Measurements from ENCODE around the gene RTN4R. TPM values are rescaled to one million over a fixed set of nuclear protein-coding genes. Genes with fewer than 3 reads are reported as not detected.

The RTN4R gene
- polyA plus RNA-seq, 1 of the 3 experiments (the other 2 are of a cell fraction), result 0.23 TPM

DNA sequence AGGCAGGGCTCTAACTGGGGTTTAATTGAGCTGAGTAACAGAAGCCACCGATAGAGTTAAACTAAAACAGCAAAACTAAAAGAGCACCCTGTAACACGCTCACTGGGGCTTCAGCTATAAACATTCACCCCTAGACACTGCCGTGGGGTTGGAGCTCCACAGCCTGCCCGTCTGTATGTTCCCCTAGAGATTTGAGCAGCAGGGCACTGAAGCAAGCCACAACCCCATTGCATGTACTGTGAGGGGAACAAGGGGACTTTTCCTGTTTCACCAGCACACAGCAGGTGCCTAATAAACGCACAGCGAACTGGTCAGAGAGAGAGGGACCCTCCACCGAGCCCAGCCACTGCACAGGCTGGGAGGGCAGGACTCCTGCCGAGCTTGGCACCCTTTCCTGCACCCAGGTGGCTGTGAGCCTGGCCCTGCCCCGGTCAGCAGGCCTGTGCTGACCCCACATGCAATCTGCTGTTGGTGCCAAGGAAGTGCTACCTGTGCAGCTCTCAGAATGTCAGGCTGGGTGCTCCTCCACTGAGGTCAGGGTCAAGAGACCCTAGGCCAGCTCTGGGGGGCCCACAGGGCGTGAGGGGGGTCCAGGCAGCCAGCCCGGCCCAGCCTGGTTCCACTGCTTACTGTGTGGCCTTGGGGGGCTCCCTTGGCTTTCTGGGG is 31.9 kb downstream of the RTN4R start:
- POLR2A ChIA-PET, result no interaction called here
- no peak overlapping the region for H2AFZ ChIP-seq (ENCODE audit: low read depth)
- H3K27ac ChIP-seq (ENCODE audit: low read depth in 2 of 2, low read length in 1 of 2), result no peak overlapping the region
- H3K27me3 ChIP-seq (ENCODE audit: insufficient read depth), result no peaks in the 10 kb centered on the region
- DNase-seq, result no peak
- no peak overlapping the region for H3K9ac ChIP-seq
- no peaks in the 10 kb centered on the region for H3K36me3 ChIP-seq (replicated peaks in 1 of 2; ENCODE audit: control insufficient read depth in 1 of 2, insufficient read depth in 2 of 2, low read length in 1 of 2)
- H4K20me1 ChIP-seq (ENCODE audit: insufficient read depth), result no peaks in the 10 kb centered on the region
- WGBS (ENCODE audit: low lambda C conversion rate), result 68% methylated on average over 4 of the region's 11 CpGs
- CTCF ChIA-PET, result interaction anchor here (0.8 to 3.7 kb wide), 5 partner anchors 23 to 80 kb away, joined by 3 to 38 read pairs (median 9); no protein-coding TSS in a partner anchor
- TF ChIP-seq, protein P1, sequence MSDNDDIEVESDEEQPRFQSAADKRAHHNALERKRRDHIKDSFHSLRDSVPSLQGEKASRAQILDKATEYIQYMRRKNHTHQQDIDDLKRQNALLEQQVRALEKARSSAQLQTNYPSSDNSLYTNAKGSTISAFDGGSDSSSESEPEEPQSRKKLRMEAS (IDR thresholded peaks at IDR 0.05; ENCODE audit: low read depth), result no peak
- TF ChIP-seq RFX5 (IDR thresholded peaks at IDR 0.05; ENCODE audit: low read length), result no peak
- TF ChIP-seq RXRA (IDR thresholded peaks at IDR 0.05; ENCODE audit: borderline replicate concordance, low read depth), result no peak
- TF ChIP-seq TAF1 (IDR thresholded peaks at IDR 0.05; ENCODE audit: borderline replicate concordance, low read depth, low read length), result no peak
- no peak for TF ChIP-seq MXI1 (IDR thresholded peaks at IDR 0.05; ENCODE audit: low read depth, low read length)
- TF ChIP-seq, protein P2, sequence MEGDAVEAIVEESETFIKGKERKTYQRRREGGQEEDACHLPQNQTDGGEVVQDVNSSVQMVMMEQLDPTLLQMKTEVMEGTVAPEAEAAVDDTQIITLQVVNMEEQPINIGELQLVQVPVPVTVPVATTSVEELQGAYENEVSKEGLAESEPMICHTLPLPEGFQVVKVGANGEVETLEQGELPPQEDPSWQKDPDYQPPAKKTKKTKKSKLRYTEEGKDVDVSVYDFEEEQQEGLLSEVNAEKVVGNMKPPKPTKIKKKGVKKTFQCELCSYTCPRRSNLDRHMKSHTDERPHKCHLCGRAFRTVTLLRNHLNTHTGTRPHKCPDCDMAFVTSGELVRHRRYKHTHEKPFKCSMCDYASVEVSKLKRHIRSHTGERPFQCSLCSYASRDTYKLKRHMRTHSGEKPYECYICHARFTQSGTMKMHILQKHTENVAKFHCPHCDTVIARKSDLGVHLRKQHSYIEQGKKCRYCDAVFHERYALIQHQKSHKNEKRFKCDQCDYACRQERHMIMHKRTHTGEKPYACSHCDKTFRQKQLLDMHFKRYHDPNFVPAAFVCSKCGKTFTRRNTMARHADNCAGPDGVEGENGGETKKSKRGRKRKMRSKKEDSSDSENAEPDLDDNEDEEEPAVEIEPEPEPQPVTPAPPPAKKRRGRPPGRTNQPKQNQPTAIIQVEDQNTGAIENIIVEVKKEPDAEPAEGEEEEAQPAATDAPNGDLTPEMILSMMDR (IDR thresholded peaks at IDR 0.05), result no peak
- no peaks in the 10 kb centered on the region for H3K9me3 ChIP-seq
- H3K4me1 ChIP-seq (ENCODE audit: control insufficient read depth in 1 of 2, insufficient read depth in 2 of 2, low read depth in 1 of 2, low read length in 1 of 2), result peaks cover 0 to 22% of the 10 kb centered on the region in 2 experiments; a peak in 1 of 4 replicates
- H3F3A ChIP-seq (replicated peaks; ENCODE audit: insufficient read depth), result no peaks in the 10 kb centered on the region
- no peaks in the 10 kb centered on the region for H3K9me2 ChIP-seq
- H3K4me3 ChIP-seq (ENCODE audit: low read depth in 2 of 2, low read length in 1 of 2), result no peak overlapping the region
- no peaks in the 10 kb centered on the region for H3K79me2 ChIP-seq (ENCODE audit: insufficient read depth)
- no peak overlapping the region for H3K4me2 ChIP-seq

DNA sequence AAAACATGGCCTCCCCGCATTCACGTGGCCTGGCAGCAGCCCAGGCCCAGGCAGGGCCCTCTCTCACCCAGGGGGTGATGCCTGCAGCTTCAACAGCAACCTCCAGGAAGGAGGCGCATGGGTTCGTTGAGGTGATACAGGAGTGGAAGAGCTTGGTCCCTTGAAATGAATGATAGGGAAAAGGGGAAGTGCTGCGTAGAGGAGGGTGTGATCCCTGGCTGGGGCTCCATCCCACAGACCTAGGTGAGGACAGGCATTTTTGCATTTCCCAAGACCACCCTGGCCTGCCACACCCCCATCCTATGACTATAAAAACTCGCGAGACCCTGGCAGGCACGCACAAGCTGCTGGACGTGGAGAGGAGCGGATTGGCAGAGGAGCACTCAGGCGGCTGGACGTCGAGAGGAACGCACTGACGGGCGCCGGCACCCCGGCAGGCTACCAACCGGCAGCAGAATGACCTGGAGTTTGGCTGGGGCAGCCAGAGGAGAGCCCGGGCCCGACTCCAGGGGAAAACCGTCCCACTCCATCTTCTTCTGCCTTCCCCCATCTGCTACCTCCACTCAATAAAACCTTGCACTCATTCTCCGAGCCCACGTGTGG is 32.6 kb downstream of the RTN4R start:
- Histone ChIP-seq H3K4me2 (no peak overlapping the region), H3K4me1 (ENCODE audit: control insufficient read depth in 1 of 2, insufficient read depth in 2 of 2, low read depth in 1 of 2, low read length in 1 of 2) (peaks cover 0 to 19% of the 10 kb centered on the region in 2 experiments; a peak in 1 of 4 replicates), H3K27me3 (ENCODE audit: insufficient read depth) (no peaks in the 10 kb centered on the region), H3K4me3 (ENCODE audit: low read depth in 2 of 2, low read length in 1 of 2) (no peak overlapping the region), H3K9me2 (no peaks in the 10 kb centered on the region), H3K9ac (no peak overlapping the region), H3K9me3 (no peaks in the 10 kb centered on the region), H2AFZ (ENCODE audit: low read depth) (no peak overlapping the region), H4K20me1 (ENCODE audit: insufficient read depth) (no peaks in the 10 kb centered on the region), H3K27ac (ENCODE audit: low read depth in 2 of 2, low read length in 1 of 2) (no peak overlapping the region), H3K36me3 (replicated peaks in 1 of 2; ENCODE audit: control insufficient read depth in 1 of 2, insufficient read depth in 2 of 2, low read length in 1 of 2) (no peaks in the 10 kb centered on the region), H3K79me2 (ENCODE audit: insufficient read depth) (no peaks in the 10 kb centered on the region), H3F3A (replicated peaks; ENCODE audit: insufficient read depth) (no peaks in the 10 kb centered on the region)
- CTCF ChIA-PET, result interaction anchor here (1.0 kb wide), 1 partner anchor 63 kb away, joined by 6 read pairs; no protein-coding TSS in a partner anchor
- POLR2A ChIA-PET, result no interaction called here
- 84% methylated on average over 24 of the region's 24 CpGs for WGBS (ENCODE audit: low lambda C conversion rate)
- TF ChIP-seq SMC3 (IDR thresholded peaks at IDR 0.05; ENCODE audit: low read depth, low read length) (no peak), FOXJ3 (CRISPR knock-in tag; IDR thresholded peaks at IDR 0.05) (no peak), SIN3A (IDR thresholded peaks at IDR 0.05; ENCODE audit: borderline replicate concordance, low read depth, low read length) (no peak), FOSL2 (IDR thresholded peaks at IDR 0.05; ENCODE audit: borderline replicate concordance, low read depth) (no peak), RAD21 (IDR thresholded peaks at IDR 0.05; ENCODE audit: low read length) (no peak)
- TF ChIP-seq, protein P3, sequence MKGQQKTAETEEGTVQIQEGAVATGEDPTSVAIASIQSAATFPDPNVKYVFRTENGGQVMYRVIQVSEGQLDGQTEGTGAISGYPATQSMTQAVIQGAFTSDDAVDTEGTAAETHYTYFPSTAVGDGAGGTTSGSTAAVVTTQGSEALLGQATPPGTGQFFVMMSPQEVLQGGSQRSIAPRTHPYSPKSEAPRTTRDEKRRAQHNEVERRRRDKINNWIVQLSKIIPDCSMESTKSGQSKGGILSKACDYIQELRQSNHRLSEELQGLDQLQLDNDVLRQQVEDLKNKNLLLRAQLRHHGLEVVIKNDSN (IDR thresholded peaks at IDR 0.05; ENCODE audit: borderline replicate concordance, low read depth), result no peak
- TF ChIP-seq, protein P4, sequence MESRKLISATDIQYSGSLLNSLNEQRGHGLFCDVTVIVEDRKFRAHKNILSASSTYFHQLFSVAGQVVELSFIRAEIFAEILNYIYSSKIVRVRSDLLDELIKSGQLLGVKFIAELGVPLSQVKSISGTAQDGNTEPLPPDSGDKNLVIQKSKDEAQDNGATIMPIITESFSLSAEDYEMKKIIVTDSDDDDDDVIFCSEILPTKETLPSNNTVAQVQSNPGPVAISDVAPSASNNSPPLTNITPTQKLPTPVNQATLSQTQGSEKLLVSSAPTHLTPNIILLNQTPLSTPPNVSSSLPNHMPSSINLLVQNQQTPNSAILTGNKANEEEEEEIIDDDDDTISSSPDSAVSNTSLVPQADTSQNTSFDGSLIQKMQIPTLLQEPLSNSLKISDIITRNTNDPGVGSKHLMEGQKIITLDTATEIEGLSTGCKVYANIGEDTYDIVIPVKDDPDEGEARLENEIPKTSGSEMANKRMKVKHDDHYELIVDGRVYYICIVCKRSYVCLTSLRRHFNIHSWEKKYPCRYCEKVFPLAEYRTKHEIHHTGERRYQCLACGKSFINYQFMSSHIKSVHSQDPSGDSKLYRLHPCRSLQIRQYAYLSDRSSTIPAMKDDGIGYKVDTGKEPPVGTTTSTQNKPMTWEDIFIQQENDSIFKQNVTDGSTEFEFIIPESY (IDR thresholded peaks at IDR 0.05; ENCODE audit: borderline replicate concordance, low read depth), result no peak
- no peak for DNase-seq
